Neural cell (in vitro differentiated cells): ENCODE results near the gene EGR4. TPM values are rescaled to one million over a fixed set of nuclear protein-coding genes. Genes with fewer than 3 reads are reported as not detected.

Experiments used
- H2AFZ ChIP-seq: fragments of 200-600, 300-800 bp; sonication (generic), shearing (Covaris generic); 2 replicates; pipeline ENCODE4 v1.6.0; 2014; ENCODE audit warnings: low read depth, mild to moderate bottlenecking, antibody characterized with exemption, low read length, moderate library complexity
- H3F3A ChIP-seq: fragments of 200-600 bp; shearing (Covaris generic); 2 replicates; pipeline ENCODE4 v1.6.1; 2016; ENCODE audit warnings: mild to moderate bottlenecking, moderate library complexity, mixed read lengths, antibody characterized with exemption, low read length; ENCODE audit not compliant: insufficient read depth, poor library complexity, severe bottlenecking
- H3K27ac ChIP-seq: fragments of 200-600, 300-800 bp; sonication (generic), shearing (Covaris generic); 2 replicates; pipeline ENCODE4 v1.5.1; 2014; ENCODE audit warnings: mild to moderate bottlenecking, low read length, moderate library complexity
- H3K27me3 ChIP-seq: fragments of 300-800, 200-600 bp; sonication (generic), shearing (Covaris generic); 2 replicates; pipeline ENCODE4 v1.6.0; 2014; ENCODE audit warnings: mild to moderate bottlenecking, low read depth, low read length, moderate library complexity; ENCODE audit not compliant: insufficient read depth
- H3K36me3 ChIP-seq: fragments of 300-800, 200-600 bp; sonication (generic), shearing (Covaris generic); 2 replicates; pipeline ENCODE4 v1.5.1; 2014; ENCODE audit warnings: mild to moderate bottlenecking, antibody characterized with exemption, low read length, moderate library complexity; ENCODE audit not compliant: insufficient read depth
- H3K4me2 ChIP-seq: fragments of 300-800, 200-600 bp; sonication (generic), shearing (Covaris generic); 2 replicates; pipeline ENCODE4 v1.6.0; 2014; ENCODE audit warnings: mild to moderate bottlenecking, low read length
- H3K4me3 ChIP-seq: fragments of 300-800, 200-600 bp; sonication (generic), shearing (Covaris generic); 2 replicates; pipeline ENCODE4 v1.5.1; 2014; ENCODE audit warnings: mild to moderate bottlenecking, low read length, moderate library complexity
- H3K79me2 ChIP-seq: fragments of 200-600 bp; shearing (Covaris generic); replicated peaks from 2 replicates; pipeline ENCODE4 v1.6.0; 2014; ENCODE audit warnings: mild to moderate bottlenecking, low read length, moderate library complexity; ENCODE audit not compliant: insufficient read depth
- H3K9ac ChIP-seq: fragments of 300-800, 200-600 bp; sonication (generic), shearing (Covaris generic); 2 replicates; pipeline ENCODE4 v1.6.1; 2016; ENCODE audit warnings: mild to moderate bottlenecking, low read length, mixed read lengths
- H3K9me2 ChIP-seq: fragments of 200-600 bp; shearing (Covaris generic); 2 replicates; pipeline ENCODE4 v1.6.1; 2016; ENCODE audit warnings: mild to moderate bottlenecking, low read length, mixed read lengths; ENCODE audit not compliant: insufficient read depth
- H3K9me3 ChIP-seq: fragments of 200-600, 300-800 bp; sonication (generic), shearing (Covaris generic); 2 replicates; pipeline ENCODE4 v1.6.1; 2016; ENCODE audit warnings: mild to moderate bottlenecking, mixed run types, low read length, moderate library complexity, mixed read lengths
- H4K20me1 ChIP-seq: fragments of 200-600 bp; shearing (Covaris generic); 2 replicates; pipeline ENCODE4 v1.6.1; 2016; ENCODE audit warnings: mild to moderate bottlenecking, mixed run types; ENCODE audit not compliant: insufficient read depth
- CTCF ChIP-seq: fragments of 450-650 bp; IDR thresholded peaks from 2 replicates; pipeline ENCODE4 v1.5.1; 2014; ENCODE audit warnings: antibody characterized with exemption, mild to moderate bottlenecking, moderate library complexity; ENCODE audit not compliant: poor library complexity, severe bottlenecking
- EP300 ChIP-seq: fragments of 450-650 bp; conservative IDR thresholded peaks from 2 replicates; pipeline ENCODE4 v1.6.1; 2014; ENCODE audit warnings: antibody characterized with exemption, mild to moderate bottlenecking, moderate library complexity; ENCODE audit not compliant: poor library complexity, severe bottlenecking
- EZH2 ChIP-seq: fragments of 200-600, 300-800 bp; shearing (Covaris generic), sonication (generic); IDR thresholded peaks from 2 replicates; pipeline ENCODE4 v1.6.1; 2014; ENCODE audit warnings: antibody characterized with exemption, low read length, borderline replicate concordance, mild to moderate bottlenecking; ENCODE audit not compliant: insufficient read depth, poor library complexity, severe bottlenecking
- MXI1 ChIP-seq: fragments of 450-650 bp; conservative IDR thresholded peaks from 2 replicates; pipeline ENCODE4 v1.6.1; 2014; ENCODE audit warnings: antibody characterized with exemption, mild to moderate bottlenecking; ENCODE audit not compliant: poor library complexity, severe bottlenecking
- POLR2AphosphoS5 ChIP-seq: IDR thresholded peaks from 2 replicates; pipeline ENCODE4 v1.6.1; 2012
- RAD21 ChIP-seq: fragments of 450-650 bp; conservative IDR thresholded peaks from 2 replicates; pipeline ENCODE4 v1.6.1; 2014; ENCODE audit warnings: antibody characterized with exemption, mild to moderate bottlenecking, moderate library complexity
- SMC3 ChIP-seq: fragments of 450-650 bp; conservative IDR thresholded peaks from 2 replicates; pipeline ENCODE4 v1.6.1; 2014; ENCODE audit warnings: antibody characterized with exemption, mild to moderate bottlenecking, moderate library complexity; ENCODE audit not compliant: poor library complexity
- TAF1 ChIP-seq: IDR thresholded peaks from 2 replicates; pipeline ENCODE4 v1.6.1; 2012; ENCODE audit warnings: low read depth
- polyA plus RNA-seq: library from polyadenylated mRNA; depleted of rRNA; stranded (reverse); fragments of >200 nt; gene quantifications from 2 replicates; pipeline ENCODE4 v1.2.3, GENCODE V29; 2014
- TF ChIP-seq, protein P1 (sequence below): IDR thresholded peaks from 2 replicates; pipeline ENCODE4 v1.6.1; 2012; ENCODE audit warnings: borderline replicate concordance

Gene EGR4
- polyA plus RNA-seq, 1 donor from 2014 or later = not detected

DNA sequence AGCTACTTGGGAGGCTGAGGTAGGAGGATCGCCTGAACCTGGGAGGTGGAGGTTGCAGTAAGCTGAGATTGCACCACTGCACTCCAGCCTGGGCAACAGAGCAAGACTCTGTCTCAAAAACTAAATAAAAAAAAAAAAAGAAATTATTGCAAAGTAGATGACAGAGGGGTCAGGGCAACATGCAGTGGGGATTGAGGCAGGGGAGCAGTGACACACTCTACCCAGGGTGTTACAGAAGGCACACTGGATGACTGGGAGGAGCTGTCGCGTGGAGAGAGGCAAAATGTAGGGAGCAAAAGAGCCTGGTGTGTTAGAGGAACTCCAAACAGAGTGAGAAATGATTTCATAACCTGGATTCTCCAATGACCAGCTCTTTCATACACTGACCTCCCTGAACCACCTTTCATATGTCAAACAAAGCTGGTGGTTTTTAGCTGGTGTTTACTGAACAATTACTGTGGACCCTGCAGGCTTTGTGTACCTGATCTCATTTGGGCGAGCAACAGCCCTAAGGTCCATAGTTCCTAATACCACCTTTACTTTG is 31.2 kb downstream of the EGR4 start:
- no peak overlapping the region for H3K4me2 ChIP-seq
- no peaks in the 10 kb centered on the region for H3K27me3 ChIP-seq
- H3K4me3 ChIP-seq = no peak overlapping the region
- H3K9ac ChIP-seq = no peak overlapping the region
- no peaks in the 10 kb centered on the region for H3K9me3 ChIP-seq
- no peak overlapping the region for H2AFZ ChIP-seq
- H4K20me1 ChIP-seq = no peaks in the 10 kb centered on the region
- no peak for TF ChIP-seq EP300
- no peak for TF ChIP-seq RAD21
- TF ChIP-seq CTCF = no peak
- no peak for TF ChIP-seq MXI1
- TF ChIP-seq EZH2 = no peak
- TF ChIP-seq POLR2AphosphoS5 = no peak
- TF ChIP-seq TAF1 = no peak
- TF ChIP-seq, protein P1, sequence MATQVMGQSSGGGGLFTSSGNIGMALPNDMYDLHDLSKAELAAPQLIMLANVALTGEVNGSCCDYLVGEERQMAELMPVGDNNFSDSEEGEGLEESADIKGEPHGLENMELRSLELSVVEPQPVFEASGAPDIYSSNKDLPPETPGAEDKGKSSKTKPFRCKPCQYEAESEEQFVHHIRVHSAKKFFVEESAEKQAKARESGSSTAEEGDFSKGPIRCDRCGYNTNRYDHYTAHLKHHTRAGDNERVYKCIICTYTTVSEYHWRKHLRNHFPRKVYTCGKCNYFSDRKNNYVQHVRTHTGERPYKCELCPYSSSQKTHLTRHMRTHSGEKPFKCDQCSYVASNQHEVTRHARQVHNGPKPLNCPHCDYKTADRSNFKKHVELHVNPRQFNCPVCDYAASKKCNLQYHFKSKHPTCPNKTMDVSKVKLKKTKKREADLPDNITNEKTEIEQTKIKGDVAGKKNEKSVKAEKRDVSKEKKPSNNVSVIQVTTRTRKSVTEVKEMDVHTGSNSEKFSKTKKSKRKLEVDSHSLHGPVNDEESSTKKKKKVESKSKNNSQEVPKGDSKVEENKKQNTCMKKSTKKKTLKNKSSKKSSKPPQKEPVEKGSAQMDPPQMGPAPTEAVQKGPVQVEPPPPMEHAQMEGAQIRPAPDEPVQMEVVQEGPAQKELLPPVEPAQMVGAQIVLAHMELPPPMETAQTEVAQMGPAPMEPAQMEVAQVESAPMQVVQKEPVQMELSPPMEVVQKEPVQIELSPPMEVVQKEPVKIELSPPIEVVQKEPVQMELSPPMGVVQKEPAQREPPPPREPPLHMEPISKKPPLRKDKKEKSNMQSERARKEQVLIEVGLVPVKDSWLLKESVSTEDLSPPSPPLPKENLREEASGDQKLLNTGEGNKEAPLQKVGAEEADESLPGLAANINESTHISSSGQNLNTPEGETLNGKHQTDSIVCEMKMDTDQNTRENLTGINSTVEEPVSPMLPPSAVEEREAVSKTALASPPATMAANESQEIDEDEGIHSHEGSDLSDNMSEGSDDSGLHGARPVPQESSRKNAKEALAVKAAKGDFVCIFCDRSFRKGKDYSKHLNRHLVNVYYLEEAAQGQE = no peak
- TF ChIP-seq SMC3 = no peak
- H3K36me3 ChIP-seq = no peaks in the 10 kb centered on the region
- H3K9me2 ChIP-seq = no peaks in the 10 kb centered on the region
- no peaks in the 10 kb centered on the region for H3F3A ChIP-seq
- H3K79me2 ChIP-seq = no peaks in the 10 kb centered on the region
- H3K27ac ChIP-seq = no peak overlapping the region

GRCh38 chr2:73260338-73260984 is 32.9 kb downstream of the EGR4 start:
- no peak overlapping the region for H3K9ac ChIP-seq
- no peaks in the 10 kb centered on the region for H3K27me3 ChIP-seq
- no peaks in the 10 kb centered on the region for H3K36me3 ChIP-seq
- H2AFZ ChIP-seq = no peak overlapping the region
- no peaks in the 10 kb centered on the region for H3K9me2 ChIP-seq
- no peaks in the 10 kb centered on the region for H3K79me2 ChIP-seq
- H3F3A ChIP-seq = no peaks in the 10 kb centered on the region
- H3K4me3 ChIP-seq = no peak overlapping the region
- H3K4me2 ChIP-seq = no peak overlapping the region
- no peak for TF ChIP-seq TAF1
- TF ChIP-seq, protein P1 = no peak
- no peak for TF ChIP-seq MXI1
- TF ChIP-seq POLR2AphosphoS5 = no peak
- no peak for TF ChIP-seq EP300
- no peak for TF ChIP-seq RAD21
- no peak for TF ChIP-seq CTCF
- TF ChIP-seq EZH2 = no peak
- TF ChIP-seq SMC3 = no peak
- no peaks in the 10 kb centered on the region for H3K9me3 ChIP-seq
- H3K27ac ChIP-seq = no peak overlapping the region
- H4K20me1 ChIP-seq = no peaks in the 10 kb centered on the region
